D721Med (cell line): ENCODE data around the gene MAB21L3.

Experiments
- DNase-seq: peaks from one replicate; pipeline ENCODE4 v3.0.0; 2011; ENCODE audit warnings: low spot score; ENCODE audit not compliant: insufficient read length
- FAIRE-seq: peaks from 2 replicates; lab custom pipeline; 2011; peaks lifted over from hg19 to GRCh38; lab: Jason Lieb, UNC
- TF ChIP-seq, protein P1 (sequence below): IDR thresholded peaks from 2 replicates; pipeline ENCODE4 v1.5.1; 2012; ENCODE audit warnings: mild to moderate bottlenecking, control low read depth; ENCODE audit not compliant: insufficient read depth; ENCODE audit errors: missing control alignments

MAB21L3 gene

DNA sequence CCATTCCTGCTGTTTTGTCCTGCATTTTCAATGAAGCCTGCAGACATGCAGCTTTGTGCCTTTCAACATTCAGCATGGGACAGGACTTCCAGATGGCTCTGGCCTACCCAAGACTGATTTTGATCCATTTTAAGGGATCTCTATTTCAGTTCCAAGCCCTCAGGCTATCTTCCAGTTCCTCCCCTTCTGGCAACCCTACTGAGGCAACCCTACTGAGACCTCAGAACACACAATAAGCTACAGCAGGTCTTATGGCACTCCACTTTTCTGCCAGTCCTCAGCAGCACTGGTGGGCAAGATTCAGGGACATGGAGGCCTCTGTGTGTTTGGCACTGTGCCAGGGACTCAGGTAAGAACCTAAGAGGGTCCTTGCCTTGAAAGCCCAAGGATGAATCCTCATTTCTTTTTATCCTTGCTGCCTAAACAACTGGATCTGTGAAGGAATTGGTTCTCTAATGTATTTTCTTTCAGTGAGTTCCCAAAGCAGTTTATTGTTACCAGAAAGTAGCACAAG lies 50.7 kb downstream of the MAB21L3 start:
- TF ChIP-seq, protein P1, sequence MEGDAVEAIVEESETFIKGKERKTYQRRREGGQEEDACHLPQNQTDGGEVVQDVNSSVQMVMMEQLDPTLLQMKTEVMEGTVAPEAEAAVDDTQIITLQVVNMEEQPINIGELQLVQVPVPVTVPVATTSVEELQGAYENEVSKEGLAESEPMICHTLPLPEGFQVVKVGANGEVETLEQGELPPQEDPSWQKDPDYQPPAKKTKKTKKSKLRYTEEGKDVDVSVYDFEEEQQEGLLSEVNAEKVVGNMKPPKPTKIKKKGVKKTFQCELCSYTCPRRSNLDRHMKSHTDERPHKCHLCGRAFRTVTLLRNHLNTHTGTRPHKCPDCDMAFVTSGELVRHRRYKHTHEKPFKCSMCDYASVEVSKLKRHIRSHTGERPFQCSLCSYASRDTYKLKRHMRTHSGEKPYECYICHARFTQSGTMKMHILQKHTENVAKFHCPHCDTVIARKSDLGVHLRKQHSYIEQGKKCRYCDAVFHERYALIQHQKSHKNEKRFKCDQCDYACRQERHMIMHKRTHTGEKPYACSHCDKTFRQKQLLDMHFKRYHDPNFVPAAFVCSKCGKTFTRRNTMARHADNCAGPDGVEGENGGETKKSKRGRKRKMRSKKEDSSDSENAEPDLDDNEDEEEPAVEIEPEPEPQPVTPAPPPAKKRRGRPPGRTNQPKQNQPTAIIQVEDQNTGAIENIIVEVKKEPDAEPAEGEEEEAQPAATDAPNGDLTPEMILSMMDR, result no peak

DNA sequence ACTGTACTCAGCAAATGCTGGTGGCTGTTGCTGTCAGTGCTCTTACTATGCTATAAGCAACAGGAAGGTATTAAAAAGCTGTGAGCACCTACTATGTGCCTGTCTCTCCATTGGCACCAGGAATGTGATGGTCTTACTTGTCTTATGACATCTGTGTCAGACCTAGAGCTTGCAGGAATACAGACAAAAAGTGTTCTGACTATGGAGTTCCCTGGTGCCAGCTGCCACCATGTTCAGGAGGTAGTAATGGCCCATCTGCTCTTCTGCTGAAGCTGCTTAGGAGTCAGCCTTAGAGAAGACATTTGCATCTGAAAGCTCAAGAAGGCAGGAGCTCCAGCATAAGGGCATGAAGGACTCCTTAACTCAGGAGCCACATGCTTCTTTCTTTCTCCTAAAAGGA lies 52.3 kb downstream of the MAB21L3 start:
- FAIRE-seq (no peak), DNase-seq (no peak)
- TF ChIP-seq, protein P1, result no peak

More for the DNA sequence above, 50.7 kb downstream of the MAB21L3 start:
- no peak for FAIRE-seq
- no peak for DNase-seq

DNA sequence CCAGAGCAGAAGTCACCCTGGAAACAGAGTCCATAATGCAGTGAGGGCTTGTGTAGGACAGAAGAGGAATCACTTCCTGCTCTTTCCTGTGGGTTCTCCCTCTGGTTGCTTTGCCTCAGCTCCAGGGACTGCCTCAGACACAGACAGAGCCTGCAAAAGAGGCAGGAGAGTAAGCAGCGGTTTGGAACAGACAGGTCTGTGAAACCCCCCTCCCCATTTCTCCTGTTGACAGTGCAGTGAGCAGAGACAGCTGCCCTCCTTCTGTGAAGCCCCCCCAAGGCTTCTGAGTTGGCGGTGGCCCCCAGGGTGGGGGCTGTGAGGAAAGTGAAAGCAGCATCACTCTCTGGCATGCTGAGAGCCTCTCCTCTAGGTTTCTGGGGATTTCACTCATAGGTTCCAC lies 53.0 kb downstream of the MAB21L3 start:
- DNase-seq, result no peak
- no peak for FAIRE-seq
- TF ChIP-seq, protein P1, result no peak

DNA sequence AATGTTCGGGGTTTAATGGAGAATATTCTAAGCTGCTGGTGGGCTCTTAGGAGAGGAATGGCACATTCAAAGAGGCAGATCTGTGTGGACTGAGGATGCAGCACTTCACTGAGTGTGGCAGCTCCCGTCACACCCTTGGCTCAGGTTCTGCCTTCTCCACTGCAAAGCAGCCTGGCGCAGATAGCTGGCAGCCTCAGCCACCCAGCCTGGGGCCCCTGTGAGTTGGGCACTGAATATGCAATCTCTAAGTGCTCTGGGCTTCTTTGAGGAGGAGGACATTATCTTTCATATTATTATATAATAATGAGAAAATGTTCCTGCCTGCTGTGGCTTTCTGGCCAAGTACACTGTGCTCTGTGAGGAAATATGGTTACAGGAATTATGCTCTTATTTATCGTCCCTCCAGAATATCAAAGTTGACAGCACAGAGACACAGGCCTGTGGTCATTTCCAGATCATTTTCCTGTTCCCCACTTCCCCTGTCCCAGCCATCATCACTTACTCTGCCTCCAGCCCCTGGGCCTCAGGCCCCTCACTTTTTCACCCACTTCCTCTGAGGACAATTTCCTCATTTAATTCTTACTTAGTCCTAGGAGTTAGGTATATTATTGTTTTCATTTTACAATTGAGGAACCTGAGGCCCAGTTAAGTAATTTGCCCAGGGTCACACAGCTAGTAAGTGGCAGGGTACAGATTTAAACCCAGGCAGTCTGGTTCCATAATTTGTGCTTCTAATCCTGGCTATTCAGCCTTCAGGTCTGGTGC lies 53.6 kb downstream of the MAB21L3 start:
- FAIRE-seq (no peak), DNase-seq (no peak)
- TF ChIP-seq, protein P1, result no peak

DNA sequence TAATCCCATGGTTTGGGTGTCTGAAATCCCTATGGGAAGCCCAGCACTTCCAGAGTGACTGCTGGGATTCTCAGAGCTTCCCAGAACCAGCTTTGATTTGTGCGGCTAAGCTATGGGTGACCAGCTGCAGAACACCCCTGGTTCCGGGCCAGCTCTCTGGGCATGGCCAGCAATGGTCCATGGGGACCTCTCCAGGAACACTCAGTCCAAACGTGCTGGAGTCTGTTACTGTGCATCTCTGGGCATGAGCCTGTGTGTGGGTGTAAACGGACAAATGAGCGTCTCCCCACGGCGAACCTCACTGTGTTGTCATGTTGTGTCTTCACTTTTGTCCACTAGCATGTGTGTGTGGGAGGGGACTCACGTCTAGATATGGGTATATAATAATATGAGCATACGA lies 54.4 kb downstream of the MAB21L3 start:
- FAIRE-seq (no peak), DNase-seq (no peak)
- TF ChIP-seq, protein P1, result no peak

DNA sequence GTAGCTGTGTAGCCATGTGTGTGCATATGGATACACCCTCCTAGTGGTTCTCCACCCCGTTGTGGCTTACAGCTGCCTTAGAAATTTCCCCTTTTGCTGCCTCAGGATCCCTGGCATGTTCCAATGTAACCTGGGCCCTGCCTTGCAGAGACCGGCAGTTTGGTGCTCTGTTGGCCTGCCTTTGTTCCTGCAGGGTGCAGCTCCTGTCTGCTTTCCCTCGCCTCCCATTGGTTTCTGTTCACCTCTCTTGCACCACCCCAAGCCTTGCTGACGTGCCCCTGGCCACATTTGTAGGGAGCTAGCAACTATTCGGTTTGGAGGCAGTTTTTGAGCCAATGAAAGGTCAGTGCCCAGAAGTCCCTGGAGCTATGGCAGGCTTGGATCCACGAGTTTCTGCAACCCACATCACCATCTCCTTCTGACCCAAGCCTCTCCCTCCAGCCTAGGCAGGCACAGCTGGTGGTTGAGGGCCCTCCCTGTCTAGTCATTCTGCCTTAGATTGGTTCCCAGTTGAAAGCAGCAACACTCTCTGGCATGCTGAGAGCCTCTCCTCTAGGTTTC lies 54.9 kb downstream of the MAB21L3 start:
- TF ChIP-seq, protein P1, result no peak
- FAIRE-seq, result no peak

DNA sequence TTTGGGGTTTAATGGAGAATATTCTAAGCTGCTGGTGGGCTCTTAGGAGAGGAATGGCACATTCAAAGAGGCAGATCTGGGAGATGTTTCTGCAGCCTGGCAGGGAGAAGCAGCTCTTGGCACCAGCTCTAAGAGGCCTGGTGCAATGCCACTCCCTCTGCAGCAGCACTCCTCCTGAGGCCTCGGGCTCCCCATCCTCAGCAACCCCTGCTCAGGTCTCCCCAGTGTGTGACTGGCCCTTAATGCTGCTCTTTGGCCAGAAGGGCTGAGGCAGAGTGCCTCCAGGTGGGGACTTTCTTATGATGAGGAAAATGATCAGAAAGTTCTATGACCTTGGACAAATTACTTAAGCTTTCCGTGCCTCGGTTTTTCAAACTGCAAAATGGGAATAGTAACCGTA lies 55.5 kb downstream of the MAB21L3 start:
- no peak for DNase-seq
- TF ChIP-seq, protein P1, result no peak
- FAIRE-seq, result no peak

More for the DNA sequence above, 54.9 kb downstream of the MAB21L3 start:
- no peak for DNase-seq
